H1 (cell line): Measurements from ENCODE around the gene TRNAU1AP. TPM values are rescaled to one million over a fixed set of nuclear protein-coding genes. Genes with fewer than 3 reads are reported as not detected.

Source experiments
- CTCF ChIA-PET: fragments of 300-600 bp; sonication (Branson Sonifier 250); formaldehyde crosslinking; loops from one replicate; lab custom pipeline; 2021; ENCODE audit not compliant: partially characterized antibody; lab: Charles Lee
- POLR2A ChIA-PET: fragments of 300-600 bp; sonication (Branson Sonifier 250); formaldehyde crosslinking; loops from one replicate; lab custom pipeline; 2021; ENCODE audit warnings: inconsistent platforms; ENCODE audit not compliant: partially characterized antibody; lab: Charles Lee
- DNase-seq, 2 experiments: peaks; one replicate each; pipeline versions ENCODE4 v3.0.0 to v3.0.0-alpha.2; 2010 to 2022; ENCODE audit warnings: low spot score in 2 of 2, low read depth in 1 of 2, mixed read lengths in 1 of 2
- FAIRE-seq: peaks from 2 replicates; lab custom pipeline; 2011; peaks lifted over from hg19 to GRCh38; lab: Jason Lieb, UNC
- H2AFZ ChIP-seq: 2 replicates; pipeline ENCODE4 v1.8.1; 2012; ENCODE audit warnings: low read length, inconsistent platforms
- H2AK5ac ChIP-seq: 2 replicates; pipeline ENCODE4 v1.6.1; 2013; ENCODE audit warnings: low read depth, low read length
- H2BK120ac ChIP-seq: replicated peaks from 2 replicates; pipeline ENCODE3; 2013; ENCODE audit warnings: low read depth, low read length, inconsistent platforms
- H2BK12ac ChIP-seq: 2 replicates; pipeline ENCODE4 v1.6.1; 2013; ENCODE audit warnings: low read depth, low read length
- H2BK15ac ChIP-seq: 2 replicates; pipeline ENCODE4 v1.6.1; 2013; ENCODE audit warnings: low read length
- H2BK20ac ChIP-seq: 2 replicates; pipeline ENCODE4 v1.6.1; 2013; ENCODE audit warnings: low read length
- H2BK5ac ChIP-seq: 2 replicates; pipeline ENCODE4 v1.6.1; 2013; ENCODE audit warnings: low read depth, low read length
- H3K14ac ChIP-seq: 2 replicates; pipeline ENCODE4 v1.6.1; 2013; ENCODE audit warnings: inconsistent platforms; ENCODE audit not compliant: insufficient read length
- H3K18ac ChIP-seq: 2 replicates; pipeline ENCODE4 v1.6.1; 2013; ENCODE audit warnings: low read length; ENCODE audit errors: extremely low read depth
- H3K23ac ChIP-seq: 2 replicates; pipeline ENCODE4 v1.6.1; 2013; ENCODE audit warnings: inconsistent platforms; ENCODE audit not compliant: insufficient read length
- H3K23me2 ChIP-seq: 2 replicates; pipeline ENCODE4 v1.6.1; 2013; ENCODE audit warnings: low read depth, low read length
- H3K27ac ChIP-seq: 2 replicates; pipeline ENCODE4 v1.6.1; 2011; ENCODE audit warnings: low read depth, low read length, inconsistent platforms
- H3K27me3 ChIP-seq, 4 experiments: replicated peaks in 1 of 4; 1 replicate in 1 of 4; 2 replicates in 3 of 4; pipeline versions ENCODE4 v1.6.1 to v1.8.1; 2011 to 2013; ENCODE audit warnings: low read length in 3 of 4, mild to moderate bottlenecking in 3 of 4, inconsistent platforms in 2 of 4, mixed read lengths in 2 of 4, moderate library complexity in 1 of 4; ENCODE audit not compliant: control insufficient read depth in 3 of 4, insufficient read depth in 3 of 4; ENCODE audit errors: extremely low read depth in 1 of 4
- H3K36me3 ChIP-seq, 4 experiments: 2 replicates each; pipeline versions ENCODE4 v1.6.1 to v1.8.1; 2011 to 2013; ENCODE audit warnings: mild to moderate bottlenecking in 4 of 4, low read length in 3 of 4, moderate library complexity in 2 of 4, control low read depth in 1 of 4, inconsistent platforms in 1 of 4; ENCODE audit not compliant: insufficient read depth in 4 of 4, control insufficient read depth in 2 of 4
- H3K4ac ChIP-seq: replicated peaks from 2 replicates; pipeline ENCODE3; 2013; ENCODE audit warnings: low read length, low read depth, mixed read lengths, inconsistent platforms; ENCODE audit not compliant: insufficient read length
- H3K4me1 ChIP-seq, 4 experiments: replicated peaks in 1 of 4; 1 replicate in 1 of 4; 2 replicates in 3 of 4; pipeline versions ENCODE4 v1.6.1 to v1.8.1; 2011 to 2013; ENCODE audit warnings: low read length in 3 of 4, inconsistent platforms in 2 of 4, mixed read lengths in 1 of 4; ENCODE audit not compliant: insufficient read depth in 4 of 4, control insufficient read depth in 3 of 4
- H3K4me2 ChIP-seq, 2 experiments: 2 replicates each; pipeline versions ENCODE4 v1.6.1 to v1.8.1; 2011 to 2013; ENCODE audit warnings: low read depth in 2 of 2, low read length in 2 of 2, control low read depth in 1 of 2, inconsistent platforms in 1 of 2, mild to moderate bottlenecking in 1 of 2; ENCODE audit not compliant: insufficient read depth in 1 of 2
- H3K4me3 ChIP-seq, 4 experiments: fragments of 200-600, 300-600 bp in 1 of 4; sonication (generic), shearing (Covaris generic), sonication (Bioruptor Twin) in 1 of 4; 2 replicates each; pipeline versions ENCODE4 v1.5.1 to v1.8.1; 2011 to 2016; ENCODE audit warnings: low read length in 4 of 4, low read depth in 3 of 4, control low read depth in 2 of 4, inconsistent platforms in 2 of 4, mild to moderate bottlenecking in 2 of 4, mixed read lengths in 1 of 4, moderate library complexity in 1 of 4; ENCODE audit not compliant: insufficient read depth in 2 of 4; ENCODE audit errors: extremely low read depth in 1 of 4
- H3K56ac ChIP-seq: replicated peaks from 2 replicates; pipeline ENCODE3; 2013; ENCODE audit warnings: low read depth, mild to moderate bottlenecking, mixed read lengths, low read length, inconsistent platforms; ENCODE audit not compliant: insufficient read length
- H3K79me1 ChIP-seq: 2 replicates; pipeline ENCODE4 v1.6.1; 2013; ENCODE audit warnings: low read depth, low read length, control low read depth
- H3K79me2 ChIP-seq, 2 experiments: 2 replicates each; pipeline versions ENCODE4 v1.6.1 to v1.8.1; 2012 to 2013; ENCODE audit warnings: low read length in 2 of 2, mild to moderate bottlenecking in 2 of 2, inconsistent platforms in 1 of 2; ENCODE audit not compliant: insufficient read depth in 2 of 2, control insufficient read depth in 1 of 2
- H3K9ac ChIP-seq, 4 experiments: replicated peaks in 1 of 4; 1 replicate in 1 of 4; 2 replicates in 3 of 4; pipeline versions ENCODE4 v1.6.1 to v1.8.1; 2011 to 2013; ENCODE audit warnings: low read depth in 3 of 4, low read length in 3 of 4, control low read depth in 2 of 4, mild to moderate bottlenecking in 2 of 4, moderate library complexity in 2 of 4, inconsistent platforms in 1 of 4; ENCODE audit errors: extremely low read depth in 1 of 4
- H3K9me3 ChIP-seq, 2 experiments: 2 replicates each; pipeline versions ENCODE4 v1.6.1 to v1.8.1; 2012 to 2013; ENCODE audit warnings: mild to moderate bottlenecking in 2 of 2, moderate library complexity in 2 of 2, control low read depth in 1 of 2, inconsistent platforms in 1 of 2, low read depth in 1 of 2, low read length in 1 of 2, mixed read lengths in 1 of 2; ENCODE audit not compliant: insufficient read depth in 2 of 2
- H4K20me1 ChIP-seq, 2 experiments: replicated peaks in 1 of 2; 2 replicates each; pipeline versions ENCODE3 to v1.8.1; 2011 to 2013; ENCODE audit warnings: inconsistent platforms in 2 of 2, low read length in 2 of 2, mild to moderate bottlenecking in 1 of 2; ENCODE audit not compliant: insufficient read depth in 2 of 2, control insufficient read depth in 1 of 2
- H4K5ac ChIP-seq: 2 replicates; pipeline ENCODE4 v1.6.1; 2013; ENCODE audit warnings: low read length, low read depth, mixed read lengths, inconsistent platforms; ENCODE audit not compliant: insufficient read length
- H4K8ac ChIP-seq: 2 replicates; pipeline ENCODE4 v1.8.0; 2013; ENCODE audit warnings: mild to moderate bottlenecking, moderate library complexity, low read length, inconsistent platforms; ENCODE audit not compliant: insufficient read depth; ENCODE audit errors: extremely low read depth
- H4K91ac ChIP-seq: replicated peaks from 2 replicates; pipeline ENCODE3; 2013; ENCODE audit warnings: low read length, mixed read lengths, inconsistent platforms; ENCODE audit not compliant: insufficient read length
- ASH2L ChIP-seq: fragments of 200-600, 300-600 bp; sonication (generic); IDR thresholded peaks from one replicate; pipeline ENCODE4 v1.7.1; 2017; ENCODE audit warnings: low read length
- CREB1 ChIP-seq: IDR thresholded peaks from 2 replicates; pipeline ENCODE4 v1.6.1; 2012; ENCODE audit warnings: inconsistent platforms
- E2F6 ChIP-seq: IDR thresholded peaks from 2 replicates; pipeline ENCODE4 v1.6.1; 2012; ENCODE audit warnings: inconsistent platforms
- HDAC6 ChIP-seq: IDR thresholded peaks from one replicate; pipeline ENCODE4 v1.7.1; 2012; ENCODE audit warnings: low read depth, mild to moderate bottlenecking, inconsistent platforms, low read length, moderate library complexity
- KDM1A ChIP-seq: fragments of 200-600, 300-600 bp; sonication (generic); IDR thresholded peaks from 2 replicates; pipeline ENCODE4 v1.7.1; 2016; ENCODE audit warnings: mild to moderate bottlenecking, low read length, borderline replicate concordance
- POLR2AphosphoS5 ChIP-seq: IDR thresholded peaks from 2 replicates; pipeline ENCODE4 v1.6.1; 2011; ENCODE audit warnings: low read depth, low read length
- RAD21 ChIP-seq, 2 experiments: IDR thresholded peaks in 1 of 2; conservative IDR thresholded peaks in 1 of 2; 2 replicates each; pipeline ENCODE4 v1.6.1; 2011; ENCODE audit warnings: low read depth in 2 of 2, low read length in 2 of 2, improper control_type of control experiment in 1 of 2, inconsistent platforms in 1 of 2, mild to moderate bottlenecking in 1 of 2, moderate library complexity in 1 of 2
- SAP30 ChIP-seq: fragments of 300-600 bp; sonication (generic); IDR thresholded peaks from 2 replicates; pipeline ENCODE4 v1.7.1; 2012; ENCODE audit warnings: low read length, moderate library complexity, mild to moderate bottlenecking, inconsistent platforms; ENCODE audit not compliant: insufficient read depth, insufficient replicate concordance
- ZNF274 ChIP-seq: IDR thresholded peaks from 2 replicates; pipeline ENCODE4 v1.7.0; 2012; ENCODE audit warnings: low read length, borderline replicate concordance; ENCODE audit errors: extremely low read depth
- WGBS, 2 experiments: shearing (Covaris generic) in 1 of 2; methylation state at CpG; one replicate each; pipeline versions ENCODE4 v1.1.6 to v1.1.7; 2013 to 2015; ENCODE audit warnings: low lambda C conversion rate in 2 of 2, mixed read lengths in 2 of 2, inconsistent platforms in 1 of 2, low coverage in 1 of 2, missing lambda C conversion rate in 1 of 2; ENCODE audit not compliant: insufficient replicate concordance in 2 of 2, insufficient coverage in 1 of 2, insufficient read length in 1 of 2; ENCODE audit errors: extremely low coverage in 1 of 2, missing lambda C conversion rate in 1 of 2; 5-methylcytosine and 5-hydroxymethylcytosine counted together
- polyA plus RNA-seq, 7 experiments: library from polyadenylated mRNA; depleted of rRNA in 3 of 7; stranded (reverse) in 5 of 7; unstranded in 2 of 7; fragments of >200 nt in 5 of 7; fragments of 200-250 nt in 2 of 7; gene quantifications; 1 replicate in 5 of 7; 2 replicates in 1 of 7; 4 replicates in 1 of 7; pipeline versions ENCODE4 v1.2.1 to v1.2.3, GENCODE V29; 2011 to 2013; ENCODE audit warnings: missing spikeins in 2 of 7, mixed read lengths in 2 of 7
- total RNA-seq: library from RNA; stranded (reverse); fragmentation: NEBNext Ultra II Directional; extraction: Animal tissue kit (Norgen Biotek cat#: 25700); gene quantifications from 2 replicates; pipeline ENCODE4 v1.2.1, GENCODE V29; 2021
- TF ChIP-seq, protein P1 (sequence below): IDR thresholded peaks from 2 replicates; pipeline ENCODE4 v1.6.1; 2012; ENCODE audit warnings: inconsistent platforms

Gene TRNAU1AP
- total and polyA plus RNA-seq, 2 of the 8 experiments (the other 6 are each of a cell fraction or from before 2014, with no cell fraction given), result 35.2 to 37.1 TPM

- peaks cover 14 to 45% of the 10 kb centered on the region in 2 experiments; a peak in 3 of 4 replicates for H3K79me2 ChIP-seq
- no peak for FAIRE-seq
- TF ChIP-seq HDAC6 (no peak), ASH2L (peak; percentile 81), CREB1 (peak; percentile 74), ZNF274 (no peak), RAD21 (IDR thresholded peaks at IDR 0.05 in 1 of 2, conservative IDR thresholded peaks at IDR 0.05 in 1 of 2; ENCODE audit: low read depth in 2 of 2, low read length in 2 of 2) (no peak), E2F6 (0 out of 2 replicates have a peak, but pooled peaks have one; percentile 4), KDM1A (no peak), POLR2AphosphoS5 (peak; percentile 66; the same call in 1 of the 2 replicates), SAP30 (peak; percentile 90)
- TF ChIP-seq, protein P1, sequence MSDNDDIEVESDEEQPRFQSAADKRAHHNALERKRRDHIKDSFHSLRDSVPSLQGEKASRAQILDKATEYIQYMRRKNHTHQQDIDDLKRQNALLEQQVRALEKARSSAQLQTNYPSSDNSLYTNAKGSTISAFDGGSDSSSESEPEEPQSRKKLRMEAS, result peak; percentile 69
Observed at GRCh38 chr1:28518745-28519341, 34.0 kb upstream of the TRNAU1AP start.

More at GRCh38 chr1:28518745-28519341, 34.0 kb upstream of the TRNAU1AP start:
- Histone ChIP-seq H3K14ac (no peak overlapping the region), H3K4me1 (peaks cover 7 to 16% (median 11%) of the 10 kb centered on the region in 4 experiments), H2BK15ac (peak overlapping the region; percentile 25), H4K5ac (peak overlapping the region; percentile 84), H3K23ac (no peak overlapping the region), H2BK20ac (peak overlapping the region; percentile 48; the same call in 1 of the 2 replicates), H3K4me3 (peak overlapping the region; percentile 66 to 83 (median 78)), H4K20me1 (peaks cover 3 to 5% of the 10 kb centered on the region in 2 experiments), H3K56ac (peak overlapping the region; percentile 90), H3K27ac (peak overlapping the region; percentile 82), H4K8ac (peak overlapping the region; percentile 95), H3K9me3 (no peaks in the 10 kb centered on the region), H2BK120ac (peak overlapping the region; percentile 12), H2BK5ac (peak overlapping the region; percentile 96), H4K91ac (peak overlapping the region; percentile 9), H3K36me3 (peaks cover 0 to 6% (median 2%) of the 10 kb centered on the region in 4 experiments; a peak in 1 of 8 replicates), H2AK5ac (peak overlapping the region; percentile 98), H3K9ac (peak overlapping the region; percentile 78 to 98 (median 88)), H3K18ac (peak overlapping the region; percentile 99), H3K4ac (peak overlapping the region; percentile 4), H3K4me2 (peak overlapping the region; percentile 97 to 99), H2AFZ (0 out of 2 replicates have a peak overlapping the region, but pooled peaks have one; percentile 3), H3K79me1 (peaks cover 10% of the 10 kb centered on the region), H3K23me2 (peaks cover 6% of the 10 kb centered on the region), H3K27me3 (no peaks in the 10 kb centered on the region), H2BK12ac (peak overlapping the region; percentile 98; the same call in 1 of the 2 replicates)
- CTCF ChIA-PET, result interaction anchor here (0.6 to 8.0 kb wide), 11 partner anchors 22 to 1713 kb away, joined by 3 to 59 read pairs (median 4); no protein-coding TSS in a partner anchor
- peak in 1 of 2 experiments; percentile 76 for DNase-seq
- WGBS, 2 experiments, result 16% methylated on average over 20 of the region's 21 CpGs; no CpG with 5 or more reads in 1 of the 2 experiments
- POLR2A ChIA-PET, result interaction anchor here (0.6 to 31.3 kb wide), 21 partner anchors 8 to 281 kb away, joined by 3 to 660 read pairs (median 4); partner anchors contain the start of genes RAB42, RCC1, TAF12 and TRNAU1AP
